ENCODE data around the gene GRIA1. TPM values are rescaled to one million over a fixed set of nuclear protein-coding genes. Genes with fewer than 3 reads are reported as not detected.

Gene GRIA1
- total RNA-seq, 1 experiment from 2014 or later, result 1.2 TPM

- peak; percentile 72 for DNase-seq (ENCODE audit: low read depth)
Observed at GRCh38 chr5:153546566-153546965, 56.1 kb downstream of the GRIA1 start.

DNA sequence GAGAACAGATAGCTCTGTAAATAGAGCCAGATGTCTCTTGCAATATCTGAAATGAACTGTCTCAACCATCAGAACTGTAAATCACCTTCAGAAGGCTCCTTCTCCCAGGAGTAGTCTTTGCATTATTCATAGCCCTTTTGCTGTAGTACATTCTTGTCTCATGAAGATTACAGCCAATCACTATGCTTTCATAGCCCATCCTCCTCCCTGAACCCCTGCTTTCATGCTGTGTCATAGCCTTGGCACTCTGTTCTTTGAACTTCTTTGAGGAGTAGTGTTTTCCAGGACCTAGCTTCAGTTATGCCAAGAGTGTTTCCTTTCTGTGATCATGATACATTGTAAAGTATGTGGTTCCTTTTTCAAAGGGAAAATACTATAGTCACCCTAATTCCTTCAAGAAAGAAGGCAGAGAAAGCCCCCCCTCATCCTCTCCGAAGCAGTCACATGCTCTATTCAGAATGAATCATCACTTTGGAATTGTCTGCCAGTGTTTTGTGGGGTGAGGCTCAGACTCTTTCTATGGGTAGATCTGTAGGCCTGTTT lies 61.1 kb downstream of the GRIA1 start:
- DNase-seq (ENCODE audit: low read depth), result peak; percentile 94

GRCh38 chr5:153552886-153553285 lies 62.4 kb downstream of the GRIA1 start:
- DNase-seq (ENCODE audit: low read depth), result peak; percentile 55

DNA sequence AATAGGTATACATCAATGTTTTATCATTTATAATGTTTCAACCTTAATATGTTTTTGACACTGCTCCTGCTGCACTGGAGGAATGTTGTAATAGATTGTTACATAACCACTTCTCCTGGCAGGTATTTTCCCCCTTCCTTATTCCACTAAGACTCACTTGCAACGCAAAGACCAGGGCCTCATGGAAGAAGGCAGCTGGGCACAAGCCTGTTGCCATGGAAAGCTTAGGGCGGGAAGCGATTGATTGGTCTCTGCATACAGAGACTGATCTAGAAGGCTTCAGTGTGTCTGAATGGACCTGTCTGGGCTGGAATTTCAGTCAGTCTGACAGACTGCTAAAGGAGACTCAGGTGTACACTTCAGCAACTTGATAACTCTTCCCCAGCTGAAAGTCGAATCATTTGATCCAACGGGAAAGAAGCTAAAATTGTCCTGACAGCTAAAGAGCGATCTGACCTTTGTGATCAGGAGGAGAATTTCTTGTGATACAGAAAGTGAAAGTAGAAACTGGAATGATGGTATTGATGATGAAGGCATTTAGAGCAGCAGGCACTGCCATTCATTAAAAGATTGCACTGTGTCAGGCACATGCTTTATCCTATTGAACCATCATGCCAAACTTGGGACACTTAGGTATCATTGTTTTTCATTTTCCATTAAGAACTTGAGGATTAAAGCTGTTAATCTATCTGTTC lies 65.1 kb downstream of the GRIA1 start:
- DNase-seq (ENCODE audit: low read depth), result peak; percentile 14

DNA sequence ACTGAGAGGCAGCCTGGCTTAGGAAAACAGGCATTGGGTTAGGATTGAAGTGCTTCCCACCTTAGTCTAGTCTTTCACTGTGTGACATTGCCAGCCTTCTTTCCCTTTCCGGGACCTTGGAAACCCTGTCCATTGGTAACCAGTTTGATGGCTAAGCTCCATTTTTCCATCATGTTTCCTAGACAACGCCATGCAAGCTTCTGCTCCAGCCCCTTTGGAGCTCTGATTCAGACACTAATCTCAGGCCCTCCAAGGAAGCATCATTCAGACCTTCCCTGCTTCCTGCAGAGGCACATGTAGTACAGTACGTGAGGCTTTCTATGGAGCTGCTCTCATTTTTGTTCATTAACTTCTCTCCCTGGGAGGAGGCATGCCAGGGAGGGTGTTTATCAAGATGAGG lies 68.5 kb downstream of the GRIA1 start:
- no peak for DNase-seq (ENCODE audit: low read depth)

- DNase-seq (ENCODE audit: low read depth), result no peak
Observed at GRCh38 chr5:153559926-153560325, 69.5 kb downstream of the GRIA1 start.

DNA sequence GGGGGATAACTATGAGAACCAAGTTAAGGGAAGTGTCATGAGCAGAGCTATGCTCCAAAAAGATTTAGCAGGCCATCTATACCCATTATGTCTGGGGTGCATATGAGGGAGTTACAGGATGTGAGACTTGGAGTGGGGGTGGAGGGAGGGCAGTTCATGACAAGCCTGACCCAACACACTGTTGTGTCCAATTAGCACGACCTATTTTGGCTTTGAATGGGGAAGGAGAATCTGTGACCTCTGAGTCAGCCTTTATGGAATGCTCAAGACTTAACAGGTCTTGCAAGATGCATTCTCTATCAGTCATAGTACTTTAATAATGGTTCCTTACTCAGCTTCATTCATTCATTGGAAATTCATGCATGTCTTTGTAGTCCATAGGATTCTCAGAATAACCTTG lies 71.7 kb downstream of the GRIA1 start:
- peak; percentile 89 for DNase-seq (ENCODE audit: low read depth)

DNA sequence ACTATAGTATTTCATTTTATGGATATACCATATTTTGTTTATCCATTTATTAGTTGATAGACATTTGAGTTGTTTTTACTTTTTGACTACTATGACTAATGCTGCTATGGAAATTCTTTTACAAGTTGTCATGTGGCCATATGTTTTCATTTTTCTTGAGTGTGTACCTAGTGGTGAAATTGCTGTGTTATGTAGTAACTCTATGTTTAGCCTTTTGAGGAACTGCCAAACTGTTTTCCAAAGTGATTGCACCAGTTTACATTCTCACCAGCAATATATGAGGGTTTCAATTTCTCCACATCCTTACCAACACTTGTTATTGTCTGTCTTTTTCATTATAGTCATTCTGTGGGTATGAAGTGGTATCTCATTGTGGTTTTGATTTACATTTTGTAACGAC lies 75.4 kb downstream of the GRIA1 start:
- DNase-seq (ENCODE audit: low read depth), result peak; percentile 42

- peak; percentile 26 for DNase-seq (ENCODE audit: low read depth)
Observed at GRCh38 chr5:153569036-153569435, 78.6 kb downstream of the GRIA1 start.

- DNase-seq (ENCODE audit: low read depth), result no peak
Observed at GRCh38 chr5:153571162-153571561, 80.7 kb downstream of the GRIA1 start.

GRCh38 chr5:153572411-153573145 lies 82.1 kb downstream of the GRIA1 start:
- no peak for DNase-seq (ENCODE audit: low read depth)

- DNase-seq (ENCODE audit: low read depth), result peak; percentile 45
Observed at GRCh38 chr5:153573326-153574033, 83.0 kb downstream of the GRIA1 start.

GRCh38 chr5:153584126-153584959 lies 93.9 kb downstream of the GRIA1 start:
- DNase-seq (ENCODE audit: low read depth), result no peak

- no peak for DNase-seq (ENCODE audit: low read depth)
Observed at GRCh38 chr5:153584960-153585359, 94.5 kb downstream of the GRIA1 start.

GRCh38 chr5:153585622-153586277 lies 95.3 kb downstream of the GRIA1 start:
- no peak for DNase-seq (ENCODE audit: low read depth)

DNA sequence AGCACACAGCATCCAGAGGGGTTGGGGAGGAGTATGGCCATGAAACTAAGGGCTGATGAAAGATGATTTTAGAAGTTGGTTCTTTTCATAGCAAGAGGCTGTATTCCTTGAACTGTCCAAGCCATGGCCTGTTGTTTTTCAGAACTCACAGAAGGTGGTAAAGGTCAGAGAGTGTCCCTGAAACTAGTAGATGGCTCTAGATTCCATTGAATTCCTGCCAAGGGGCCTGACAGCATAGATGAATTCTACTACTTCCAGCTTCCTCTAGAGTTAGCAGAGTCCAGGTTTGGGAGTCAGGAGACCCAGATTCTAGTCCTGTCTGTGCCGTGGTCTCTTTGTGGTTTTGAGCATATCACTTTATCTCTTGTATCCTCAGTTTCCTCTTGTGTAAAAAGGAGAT lies 101.6 kb downstream of the GRIA1 start:
- no peak for DNase-seq (ENCODE audit: low read depth)

DNA sequence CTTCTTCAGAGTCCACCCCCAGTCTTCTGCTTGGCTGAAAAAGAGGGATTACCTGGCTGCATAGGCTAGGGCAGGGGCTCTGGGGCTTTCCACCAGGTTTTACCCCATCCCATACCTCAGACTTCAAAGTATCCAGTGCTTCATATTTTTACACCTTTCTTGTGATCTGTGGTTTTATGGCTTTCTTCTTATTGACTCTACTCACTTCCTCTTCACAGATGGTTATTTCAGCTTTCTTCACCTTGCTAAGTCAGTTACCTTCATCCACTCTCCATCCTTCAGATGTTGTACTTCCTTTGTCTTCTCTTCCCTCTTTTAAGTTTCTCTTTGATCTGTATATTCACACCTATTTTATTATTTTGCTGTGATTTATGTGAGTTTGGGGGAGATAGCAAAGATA lies 104.3 kb downstream of the GRIA1 start:
- DNase-seq (ENCODE audit: low read depth), result no peak

DNA sequence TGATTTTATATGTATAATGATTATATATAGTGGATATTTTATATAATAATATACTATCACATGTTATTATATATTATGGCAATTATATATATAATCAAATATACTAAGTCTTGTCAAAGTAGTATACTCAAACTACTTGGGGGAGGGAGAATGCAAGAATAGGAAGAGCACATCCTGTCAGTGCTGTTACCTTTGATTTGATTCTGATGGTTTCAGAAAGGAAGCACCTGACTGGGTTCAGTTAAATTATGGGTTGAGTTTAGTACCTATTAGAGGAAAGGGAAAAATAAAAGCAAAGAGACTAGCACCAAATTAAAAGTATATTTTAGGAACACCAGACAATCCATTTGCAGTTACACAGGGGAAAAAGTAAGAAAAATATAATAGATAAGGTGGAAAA lies 107.6 kb downstream of the GRIA1 start:
- DNase-seq (ENCODE audit: low read depth), result no peak

- DNase-seq (ENCODE audit: low read depth), result no peak
Observed at GRCh38 chr5:153601377-153601776, 110.9 kb downstream of the GRIA1 start.

GRCh38 chr5:153605386-153605785 lies 114.9 kb downstream of the GRIA1 start:
- DNase-seq (ENCODE audit: low read depth), result no peak

GRCh38 chr5:153610009-153610408 lies 119.5 kb downstream of the GRIA1 start:
- DNase-seq (ENCODE audit: low read depth), result no peak
